CD1c-positive myeloid dendritic cell (primary cell): ENCODE results near the gene SHC1.

ENCODE experiments used
- DNase-seq: peaks from one replicate; pipeline ENCODE4 v3.0.0-alpha.2; 2016; ENCODE audit errors: extremely low spot score

The SHC1 gene

DNA sequence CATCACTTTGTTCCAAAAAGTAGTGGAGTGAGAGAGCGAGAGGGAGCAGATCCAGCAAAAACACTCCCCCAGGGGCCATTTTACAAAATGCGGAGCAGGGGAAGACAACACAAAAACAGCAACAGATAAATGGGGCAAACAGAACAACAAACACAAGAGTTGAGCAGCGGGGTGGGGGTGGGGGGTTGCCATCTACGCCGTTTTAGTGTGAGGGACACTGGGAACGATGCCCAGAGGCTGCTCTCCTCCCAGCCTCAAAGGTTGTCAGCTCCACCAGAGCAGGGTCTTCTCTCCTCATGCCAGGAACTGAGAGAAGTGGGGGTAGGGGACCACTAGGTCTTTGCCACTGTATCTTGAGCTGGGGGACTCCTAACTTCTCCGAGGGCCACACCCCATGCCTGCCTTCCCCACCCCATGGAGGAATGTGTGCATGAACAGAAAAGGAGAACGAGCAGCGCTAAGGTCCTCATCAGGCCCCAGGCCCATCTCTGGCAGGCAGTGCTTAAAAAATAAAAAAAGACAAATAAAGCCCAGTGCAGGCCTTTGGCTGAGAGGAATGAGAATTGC is 13.4 kb downstream of the SHC1 start:
- no peak for DNase-seq

DNA sequence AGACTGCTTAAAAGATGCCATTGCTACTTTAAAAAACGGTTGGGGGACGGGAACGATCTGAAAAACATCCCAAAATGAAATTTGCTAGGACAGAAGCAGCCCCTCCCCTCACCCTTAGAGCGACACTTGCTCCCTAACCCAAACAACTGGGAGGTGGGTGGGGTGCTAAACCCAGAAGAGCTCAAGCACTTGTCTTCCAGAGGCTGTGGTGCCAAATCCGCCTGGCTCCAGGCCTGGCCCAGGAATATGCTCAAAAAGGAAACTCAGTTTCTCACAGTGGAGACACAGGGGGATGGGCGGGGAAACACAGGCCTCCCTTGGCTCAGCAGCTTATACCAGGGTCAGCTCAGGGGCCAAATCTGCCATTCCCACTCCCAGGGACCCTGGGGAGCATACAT is 14.0 kb downstream of the SHC1 start:
- no peak for DNase-seq

- DNase-seq: peak; percentile 94
Measured at GRCh38 chr1:154955718-154956543, 14.6 kb downstream of the SHC1 start, which contains the start of gene PBXIP1. PBXIP1 (minus strand) TSS chr1:154956099; CDS start chr1:154953721, 2,378 bp downstream.

GRCh38 chr1:154955039-154955717 is 15.4 kb downstream of the SHC1 start:
- DNase-seq: peak; percentile 83

- no peak for DNase-seq
Measured at GRCh38 chr1:154954541-154954940, 16.0 kb downstream of the SHC1 start.

DNA sequence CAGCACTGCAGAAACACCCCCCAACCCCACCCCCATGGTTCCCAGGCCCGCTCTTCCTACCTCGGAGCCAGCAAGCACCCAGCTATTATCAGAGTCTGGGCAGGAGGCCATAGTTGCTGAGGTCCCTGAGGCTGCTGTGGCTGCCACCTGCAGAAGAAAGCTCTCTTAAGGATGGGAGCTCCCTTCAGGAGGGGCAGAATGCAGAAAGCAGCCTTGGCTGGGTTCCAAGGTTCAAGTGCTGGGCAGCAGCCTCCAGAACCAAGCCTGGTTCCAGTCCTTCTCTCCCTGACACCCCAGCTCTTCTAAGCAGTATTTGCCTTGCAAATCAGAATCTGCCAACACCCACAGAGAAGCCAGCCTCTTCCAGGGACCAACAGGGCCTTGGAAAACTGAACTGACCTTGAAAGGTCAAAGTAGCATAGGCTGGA is 16.9 kb downstream of the SHC1 start:
- no peak for DNase-seq

DNA sequence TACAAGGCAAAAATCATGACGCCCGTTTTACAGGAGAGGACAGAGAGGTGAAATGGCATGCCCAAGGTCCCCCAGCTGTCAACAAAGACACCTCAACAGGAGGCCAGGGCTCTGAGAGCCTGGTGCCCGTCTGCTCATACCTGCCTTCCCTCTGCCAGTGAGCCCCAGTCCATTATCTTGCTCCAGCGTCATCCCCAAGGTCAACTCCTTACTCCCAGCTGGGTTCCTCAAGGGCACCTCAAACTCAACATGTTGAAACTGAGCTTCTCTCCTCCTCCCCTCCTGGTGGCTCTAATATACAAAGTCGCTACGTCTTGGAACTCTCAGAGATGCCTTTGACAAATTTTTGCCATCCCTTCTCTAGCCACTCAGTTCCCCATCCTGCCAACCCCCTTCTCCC is 17.9 kb downstream of the SHC1 start:
- DNase-seq: no peak

GRCh38 chr1:154951901-154952657 is 18.5 kb downstream of the SHC1 start:
- no peak for DNase-seq

DNA sequence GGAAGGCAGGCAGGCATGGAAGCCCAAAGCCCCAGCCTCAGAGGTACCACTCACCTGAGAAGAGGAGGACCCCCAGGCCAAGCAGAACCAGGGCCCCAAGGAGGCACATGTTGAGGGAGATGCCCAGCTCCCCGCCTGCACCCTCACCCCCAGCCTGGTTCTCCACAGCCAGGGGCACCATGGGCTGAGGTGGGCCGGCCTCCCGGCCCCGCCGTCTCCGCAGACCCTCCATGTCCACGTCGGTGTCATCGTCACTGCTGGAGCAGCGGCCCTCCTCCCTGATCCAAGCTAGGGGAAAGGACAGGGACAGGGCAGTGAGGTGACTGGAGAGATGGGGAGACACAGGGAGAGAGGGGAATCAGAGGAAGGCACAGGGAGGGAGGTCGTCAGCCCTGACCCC is 22.5 kb downstream of the SHC1 start:
- DNase-seq: no peak

DNA sequence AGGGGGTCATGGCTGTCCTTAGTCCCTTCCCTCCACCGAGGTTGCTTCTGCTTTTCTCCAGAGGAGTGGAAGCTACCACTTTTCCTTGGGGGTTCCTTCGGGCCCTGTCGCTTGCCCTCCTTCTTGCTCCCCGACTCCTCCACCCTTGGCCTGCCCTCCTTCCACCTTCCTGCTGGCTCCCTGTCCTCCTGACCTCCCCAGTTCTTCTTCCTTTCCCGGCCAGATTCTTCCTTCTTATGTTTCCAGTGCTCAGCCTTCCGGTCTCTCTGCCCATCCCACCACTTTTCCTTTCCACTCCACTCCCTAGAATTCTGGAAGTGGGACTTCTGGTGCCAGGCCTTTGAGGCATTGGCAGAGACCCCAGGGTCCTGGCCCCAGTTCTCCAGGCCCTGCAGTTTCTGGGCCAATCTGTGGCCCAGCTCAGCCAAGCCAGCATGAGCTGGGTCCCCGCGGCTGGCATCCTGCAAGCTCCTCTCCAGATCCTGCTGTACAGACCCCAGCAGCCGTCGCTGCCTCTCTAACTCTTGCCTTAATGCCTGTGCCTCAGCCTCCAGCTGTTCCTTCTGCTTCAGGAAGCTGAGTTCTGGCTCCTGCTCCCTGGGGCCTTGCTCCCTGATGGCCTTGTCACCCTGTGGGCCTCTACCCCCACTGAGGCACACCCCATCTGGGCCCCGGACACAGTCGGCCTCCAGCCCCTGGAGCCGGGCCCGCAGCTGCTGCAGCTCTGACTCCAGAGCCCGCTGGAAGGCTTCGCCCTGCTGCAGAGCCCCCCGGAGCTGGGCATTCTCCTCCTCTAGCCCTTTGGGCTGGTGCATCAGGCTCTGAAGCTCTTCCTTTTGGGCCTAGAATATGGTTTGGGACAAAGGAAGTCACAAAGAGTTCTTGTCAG is 24.3 kb downstream of the SHC1 start:
- no peak for DNase-seq

GRCh38 chr1:154945160-154945961 is 25.2 kb downstream of the SHC1 start:
- DNase-seq: no peak

- no peak for DNase-seq
Measured at GRCh38 chr1:154944401-154945159, 26.0 kb downstream of the SHC1 start.

GRCh38 chr1:154943649-154944400 is 26.7 kb downstream of the SHC1 start:
- DNase-seq: peak; percentile 51

DNA sequence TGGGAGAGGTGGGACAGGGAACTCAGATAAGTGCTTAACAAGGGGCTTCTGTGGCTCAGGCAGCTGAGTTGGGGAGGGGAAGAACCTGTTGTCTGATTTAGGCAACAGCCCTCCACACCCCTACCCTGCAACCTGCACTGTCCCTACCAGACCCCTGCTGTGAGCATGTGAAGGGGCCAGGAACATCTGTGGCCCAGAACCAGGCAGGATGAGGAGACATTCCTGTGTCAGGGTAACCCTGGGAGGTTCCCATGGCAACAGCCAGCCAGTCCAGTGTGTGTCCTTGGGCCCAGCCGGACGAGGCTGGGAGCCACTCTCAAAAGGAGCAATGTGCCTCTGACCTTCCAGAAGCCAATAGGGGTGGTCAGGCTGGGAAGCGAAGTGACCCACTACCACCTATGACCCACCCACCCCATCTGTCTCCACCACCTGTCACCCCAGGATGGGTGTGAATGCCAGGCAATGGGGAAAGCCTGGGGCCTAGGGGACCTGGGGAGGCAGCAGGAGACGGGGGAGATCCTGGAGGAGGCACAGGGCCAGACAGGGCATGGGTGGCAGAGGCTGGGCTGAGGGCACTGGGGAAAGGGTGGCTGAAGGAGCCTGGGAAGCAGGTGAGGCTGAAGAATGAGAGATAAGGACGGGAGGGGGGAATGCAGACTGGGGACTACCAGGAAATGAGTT is 29.1 kb downstream of the SHC1 start:
- no peak for DNase-seq

- no peak for DNase-seq
Measured at GRCh38 chr1:154940651-154941194, 29.8 kb downstream of the SHC1 start.

- DNase-seq: no peak
Measured at GRCh38 chr1:154940213-154940560, 30.4 kb downstream of the SHC1 start.

DNA sequence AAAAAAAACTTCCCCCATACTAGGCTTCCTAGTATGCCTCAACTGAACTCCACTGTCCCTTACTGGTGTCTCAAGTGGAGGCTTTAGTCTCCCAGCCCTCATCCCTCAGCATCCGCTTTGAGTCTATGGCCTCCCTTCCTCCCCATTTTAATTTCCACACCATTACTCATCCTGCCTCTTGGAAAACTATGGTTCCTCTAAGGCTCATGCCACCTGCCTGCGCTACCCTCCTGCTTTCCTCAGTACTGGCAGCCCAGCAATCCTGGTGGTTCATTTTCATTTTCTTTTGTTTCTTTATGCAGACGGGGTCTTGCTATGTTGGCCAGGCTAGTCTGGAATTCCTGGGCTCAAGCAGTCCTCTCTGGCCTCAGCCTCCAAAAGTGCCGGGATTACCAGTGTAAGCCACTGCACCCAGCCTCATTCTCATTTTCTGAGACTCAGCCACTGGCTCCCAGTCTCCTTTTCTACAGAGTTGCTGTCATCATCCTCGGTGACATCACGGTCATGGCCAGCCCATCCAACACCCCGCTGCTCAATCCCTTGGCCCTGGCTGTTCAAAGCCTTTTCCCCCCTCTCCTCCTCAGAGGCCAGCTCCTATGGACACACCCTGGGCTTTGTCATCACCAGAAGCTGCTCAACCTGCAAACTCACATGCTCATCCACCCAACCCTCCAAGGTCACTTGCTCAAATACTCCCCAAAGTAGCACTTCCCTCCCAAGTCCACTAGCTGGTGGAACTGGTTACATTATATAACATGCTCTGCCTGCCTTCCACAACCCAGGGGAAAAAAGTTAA is 31.7 kb downstream of the SHC1 start:
- DNase-seq: no peak
